ENCODE measurements around the gene SLC25A21.

- TF ChIP-seq CTCF (IDR thresholded peaks at IDR 0.05; ENCODE audit: insufficient read depth, low read length, poor library complexity, severe bottlenecking) (no peak), EZH2phosphoT487 (conservative IDR thresholded peaks at IDR 0.05; ENCODE audit: low read length) (no peak)
Observed at GRCh38 chr14:36653413-36653812, 519.0 kb downstream of the SLC25A21 start.

Measured in SU-DHL-6 (cell line).